ENCODE measurements around the gene VAT1L. TPM values are rescaled to one million over a fixed set of nuclear protein-coding genes. Genes with fewer than 3 reads are reported as not detected.

VAT1L gene
- total and polyA plus RNA-seq, 2 experiments from 2014 or later, result 11.0 to 24.4 TPM

DNA sequence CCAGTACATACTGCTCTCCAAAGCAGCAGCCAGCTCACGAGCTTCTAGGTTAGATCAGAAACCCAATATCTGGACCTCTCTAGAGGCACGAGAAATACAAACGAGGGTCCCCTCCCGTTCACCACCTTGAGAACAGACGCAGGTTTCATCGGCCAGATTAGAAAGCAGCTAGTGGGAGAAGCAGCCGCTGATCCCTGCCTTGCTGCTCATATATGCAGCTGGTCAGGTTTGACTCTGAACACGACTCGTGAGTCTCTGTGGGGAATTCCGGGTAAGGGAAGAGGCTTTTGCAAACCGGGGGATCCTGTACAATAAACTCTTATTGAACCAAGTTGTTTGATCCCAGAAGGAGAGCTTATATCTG lies 1.6 kb downstream of the VAT1L start (continued):
- TF ChIP-seq STAT1 (IDR thresholded peaks at IDR 0.05; ENCODE audit: unreplicated experiment) (no peak), REST (IDR thresholded peaks at IDR 0.05; ENCODE audit: unreplicated experiment) (no peak)
- TF ChIP-seq, protein P1, sequence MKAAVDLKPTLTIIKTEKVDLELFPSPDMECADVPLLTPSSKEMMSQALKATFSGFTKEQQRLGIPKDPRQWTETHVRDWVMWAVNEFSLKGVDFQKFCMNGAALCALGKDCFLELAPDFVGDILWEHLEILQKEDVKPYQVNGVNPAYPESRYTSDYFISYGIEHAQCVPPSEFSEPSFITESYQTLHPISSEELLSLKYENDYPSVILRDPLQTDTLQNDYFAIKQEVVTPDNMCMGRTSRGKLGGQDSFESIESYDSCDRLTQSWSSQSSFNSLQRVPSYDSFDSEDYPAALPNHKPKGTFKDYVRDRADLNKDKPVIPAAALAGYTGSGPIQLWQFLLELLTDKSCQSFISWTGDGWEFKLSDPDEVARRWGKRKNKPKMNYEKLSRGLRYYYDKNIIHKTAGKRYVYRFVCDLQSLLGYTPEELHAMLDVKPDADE (IDR thresholded peaks at IDR 0.05), result no peak

DNA sequence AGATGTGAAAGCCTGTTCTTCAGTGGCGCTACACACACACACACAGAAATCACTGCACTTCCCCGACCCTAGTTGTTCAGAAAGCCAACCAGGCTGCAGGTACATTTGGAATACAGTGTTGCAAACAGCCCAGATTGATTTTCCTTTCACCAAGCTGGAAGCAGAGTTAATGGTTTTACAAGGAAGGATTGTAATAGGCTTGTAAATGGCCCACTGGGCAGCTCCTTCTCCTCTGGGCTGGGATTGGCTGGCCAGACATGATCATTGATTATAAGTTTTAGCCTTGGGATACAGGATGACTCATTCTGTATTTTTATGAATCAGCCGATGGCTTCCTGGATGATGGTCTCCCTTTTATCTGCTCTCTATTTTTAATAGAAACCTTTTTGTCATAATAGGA lies 2.5 kb downstream of the VAT1L start:
- Histone ChIP-seq H3K4me3 (no peak overlapping the region), H3K9me2 (ENCODE audit: insufficient read depth) (0 out of 2 replicates have a peak, but pooled peaks cover 3% of the 10 kb centered on the region), H3K27me3 (ENCODE audit: insufficient read depth) (peaks cover 41% of the 10 kb centered on the region), H3F3A (replicated peaks; ENCODE audit: low read depth) (no peaks in the 10 kb centered on the region), H3K4me1 (ENCODE audit: insufficient read depth) (peaks cover 14% of the 10 kb centered on the region), H3K4me2 (no peak overlapping the region), H4K20me1 (replicated peaks; ENCODE audit: insufficient read depth) (peaks cover 7% of the 10 kb centered on the region), H3K36me3 (ENCODE audit: insufficient read depth) (no peaks in the 10 kb centered on the region), H3K27ac (ENCODE audit: low read depth) (no peak overlapping the region), H3K79me2 (replicated peaks; ENCODE audit: insufficient read depth) (peaks cover 51% of the 10 kb centered on the region), H2AFZ (no peak overlapping the region)
- DNase-seq (ENCODE audit: low spot score) (no peak), ATAC-seq (no peak)
- no peak overlapping the region for H3K27ac Mint-ChIP-seq
- peak overlapping the region; percentile 8; the same call in 1 of the 3 replicates for H3K4me3 Mint-ChIP-seq
- peaks cover 24% of the 10 kb centered on the region for H3K27me3 Mint-ChIP-seq (ENCODE audit: insufficient read depth, low read depth, poor library complexity)
- peaks cover 20% of the 10 kb centered on the region for H3K4me1 Mint-ChIP-seq
- TF ChIP-seq, protein P1 (IDR thresholded peaks at IDR 0.05), result no peak
- TF ChIP-seq NANOG (IDR thresholded peaks at IDR 0.05; ENCODE audit: borderline replicate concordance) (no peak), STAT1 (IDR thresholded peaks at IDR 0.05; ENCODE audit: unreplicated experiment) (no peak), EZH2 (IDR thresholded peaks at IDR 0.05; ENCODE audit: low read depth, unreplicated experiment) (no peak), EZH2phosphoT487 (IDR thresholded peaks at IDR 0.05; ENCODE audit: unreplicated experiment) (no peak), ZNF462 (CRISPR knock-in tag; IDR thresholded peaks at IDR 0.05) (no peak), JUNB (IDR thresholded peaks at IDR 0.05; ENCODE audit: unreplicated experiment) (no peak), ZNF114 (CRISPR knock-in tag; IDR thresholded peaks at IDR 0.05) (no peak), ZNF331 (CRISPR knock-in tag; IDR thresholded peaks at IDR 0.05; ENCODE audit: low read depth) (no peak)
- TF ChIP-seq, protein P2, sequence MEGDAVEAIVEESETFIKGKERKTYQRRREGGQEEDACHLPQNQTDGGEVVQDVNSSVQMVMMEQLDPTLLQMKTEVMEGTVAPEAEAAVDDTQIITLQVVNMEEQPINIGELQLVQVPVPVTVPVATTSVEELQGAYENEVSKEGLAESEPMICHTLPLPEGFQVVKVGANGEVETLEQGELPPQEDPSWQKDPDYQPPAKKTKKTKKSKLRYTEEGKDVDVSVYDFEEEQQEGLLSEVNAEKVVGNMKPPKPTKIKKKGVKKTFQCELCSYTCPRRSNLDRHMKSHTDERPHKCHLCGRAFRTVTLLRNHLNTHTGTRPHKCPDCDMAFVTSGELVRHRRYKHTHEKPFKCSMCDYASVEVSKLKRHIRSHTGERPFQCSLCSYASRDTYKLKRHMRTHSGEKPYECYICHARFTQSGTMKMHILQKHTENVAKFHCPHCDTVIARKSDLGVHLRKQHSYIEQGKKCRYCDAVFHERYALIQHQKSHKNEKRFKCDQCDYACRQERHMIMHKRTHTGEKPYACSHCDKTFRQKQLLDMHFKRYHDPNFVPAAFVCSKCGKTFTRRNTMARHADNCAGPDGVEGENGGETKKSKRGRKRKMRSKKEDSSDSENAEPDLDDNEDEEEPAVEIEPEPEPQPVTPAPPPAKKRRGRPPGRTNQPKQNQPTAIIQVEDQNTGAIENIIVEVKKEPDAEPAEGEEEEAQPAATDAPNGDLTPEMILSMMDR (conservative IDR thresholded peaks at IDR 0.05; ENCODE audit: low read depth in 2 of 2), result no peak
- no peaks in the 10 kb centered on the region for H3K9me3 Mint-ChIP-seq
- no peaks in the 10 kb centered on the region for H3K36me3 Mint-ChIP-seq (ENCODE audit: low read depth)

All from GM23338 (cell line).